BE2C (cell line): ENCODE data around the gene TCF7L2.

Source experiments
- DNase-seq: peaks from one replicate; pipeline ENCODE4 v3.0.0-alpha.2; 2020
- H3K27me3 ChIP-seq: fragments of 250-450 bp; sonication (Bioruptor Pico); 2 replicates; pipeline ENCODE4 v1.5.1; 2020; ENCODE audit warnings: mild to moderate bottlenecking
- H3K36me3 ChIP-seq: fragments of 250-450 bp; sonication (Bioruptor Pico); 2 replicates; pipeline ENCODE4 v1.5.1; 2020; ENCODE audit warnings: mild to moderate bottlenecking
- H3K4me1 ChIP-seq: fragments of 250-450 bp; sonication (Bioruptor Pico); 2 replicates; pipeline ENCODE4 v1.5.1; 2020
- H3K4me3 ChIP-seq: 2 replicates; pipeline ENCODE4 v1.5.1; 2011; ENCODE audit warnings: low read depth, low read length
- H3K9me3 ChIP-seq: fragments of 250-450 bp; sonication (Bioruptor Pico); 2 replicates; pipeline ENCODE4 v1.5.1; 2020
- CTCF ChIP-seq: IDR thresholded peaks from 2 replicates; pipeline ENCODE4 v1.5.1; 2012; ENCODE audit warnings: mild to moderate bottlenecking, low read depth, low read length

TCF7L2 gene

GRCh38 chr10:113028456-113029440 lies 78.7 kb downstream of the TCF7L2 start:
- Histone ChIP-seq H3K27me3 (no peaks in the 10 kb centered on the region), H3K9me3 (no peaks in the 10 kb centered on the region), H3K4me1 (peaks cover 14% of the 10 kb centered on the region), H3K4me3 (no peak overlapping the region), H3K36me3 (no peaks in the 10 kb centered on the region)
- TF ChIP-seq CTCF: no peak
- DNase-seq: no peak

- Histone ChIP-seq H3K9me3 (no peaks in the 10 kb centered on the region), H3K36me3 (no peaks in the 10 kb centered on the region), H3K4me3 (no peak overlapping the region), H3K27me3 (no peaks in the 10 kb centered on the region), H3K4me1 (peaks cover 14% of the 10 kb centered on the region)
- TF ChIP-seq CTCF: no peak
- DNase-seq: no peak
Observed at GRCh38 chr10:113030453-113030852, 80.4 kb downstream of the TCF7L2 start.

DNA sequence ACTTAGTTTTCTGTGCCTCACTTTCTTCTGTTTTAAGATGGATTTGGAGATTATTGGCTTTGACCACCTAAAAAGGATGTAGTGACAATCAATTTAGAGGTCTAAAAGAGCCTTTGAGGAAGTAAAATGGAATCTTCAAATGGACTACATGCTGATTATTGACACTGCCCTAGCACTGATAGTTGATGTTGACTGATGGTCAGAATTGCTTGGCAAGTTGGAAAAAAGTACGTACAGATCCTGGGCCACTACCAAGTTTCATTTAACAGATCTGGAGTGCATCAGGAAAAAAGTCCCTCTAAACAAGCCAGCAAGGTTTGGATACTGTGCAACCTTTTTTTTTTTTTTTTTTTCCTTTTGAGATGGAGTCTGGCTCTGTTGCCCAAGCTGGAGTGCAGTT lies 81.1 kb downstream of the TCF7L2 start:
- no peak for DNase-seq
- no peak for TF ChIP-seq CTCF
- H3K9me3 ChIP-seq: no peaks in the 10 kb centered on the region
- H3K27me3 ChIP-seq: no peaks in the 10 kb centered on the region
- H3K4me1 ChIP-seq: peaks cover 14% of the 10 kb centered on the region
- no peak overlapping the region for H3K4me3 ChIP-seq
- H3K36me3 ChIP-seq: no peaks in the 10 kb centered on the region

DNA sequence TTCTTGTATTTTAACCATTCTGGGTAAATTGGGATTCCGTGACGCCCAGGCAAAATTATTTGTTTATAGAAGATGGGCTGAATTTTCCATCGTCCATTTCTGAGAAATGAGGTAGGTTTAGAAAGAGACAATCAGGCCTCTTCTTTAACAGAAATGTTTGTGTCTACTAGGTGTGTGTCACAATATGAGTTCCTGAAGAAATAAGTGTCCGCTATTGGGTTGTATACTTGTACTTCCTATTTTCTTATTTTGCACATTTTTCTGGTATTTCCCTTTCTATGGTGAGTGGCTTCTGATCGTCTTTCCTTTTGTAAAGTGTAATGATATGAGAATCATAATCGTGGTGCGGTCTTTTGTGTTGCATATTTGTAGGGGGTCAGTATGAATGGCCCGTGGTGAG lies 83.9 kb downstream of the TCF7L2 start:
- Histone ChIP-seq H3K27me3 (no peaks in the 10 kb centered on the region), H3K9me3 (no peaks in the 10 kb centered on the region)

DNA sequence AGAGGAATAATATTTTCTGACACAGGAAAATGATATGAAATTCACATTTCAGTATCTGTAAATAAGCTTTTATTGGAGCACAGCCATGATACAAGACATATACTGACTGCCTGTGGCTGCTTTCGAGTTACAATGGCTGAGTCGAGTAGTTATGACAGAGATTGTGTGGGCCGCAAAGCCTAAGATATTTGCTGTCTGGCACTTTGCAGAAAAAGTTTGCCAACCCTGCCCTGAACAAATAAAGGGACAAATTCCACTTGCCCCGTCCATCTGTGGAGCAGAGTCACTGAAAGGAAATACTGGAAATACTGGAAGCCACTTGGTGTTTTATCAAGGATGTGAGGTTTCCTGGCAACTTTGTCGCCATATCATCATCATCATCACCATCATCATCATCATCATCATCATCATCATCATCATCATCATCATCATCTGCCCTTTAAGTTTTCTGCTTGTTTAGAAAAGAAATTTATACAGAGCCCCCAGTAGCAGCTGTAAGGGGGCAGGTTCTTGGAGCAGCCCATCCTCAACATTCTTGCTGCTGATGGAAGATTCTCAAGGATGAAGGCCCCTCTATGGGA lies 85.8 kb downstream of the TCF7L2 start:
- Histone ChIP-seq H3K9me3 (no peaks in the 10 kb centered on the region), H3K36me3 (no peaks in the 10 kb centered on the region; the same call in 1 of the 2 replicates), H3K27me3 (no peaks in the 10 kb centered on the region), H3K4me1 (no peaks in the 10 kb centered on the region; the same call in 1 of the 2 replicates), H3K4me3 (no peak overlapping the region)
- no peak for DNase-seq
- TF ChIP-seq CTCF: no peak

More for the DNA sequence above, 83.9 kb downstream of the TCF7L2 start:
- no peak for DNase-seq
- Histone ChIP-seq H3K4me3 (no peak overlapping the region), H3K36me3 (no peaks in the 10 kb centered on the region), H3K4me1 (no peaks in the 10 kb centered on the region; the same call in 1 of the 2 replicates)
- no peak for TF ChIP-seq CTCF

- no peaks in the 10 kb centered on the region; the same call in 1 of the 2 replicates for H3K4me1 ChIP-seq
- DNase-seq: no peak
- TF ChIP-seq CTCF: no peak
- H3K9me3 ChIP-seq: no peaks in the 10 kb centered on the region
- H3K27me3 ChIP-seq: no peaks in the 10 kb centered on the region
- no peak overlapping the region for H3K4me3 ChIP-seq
- no peaks in the 10 kb centered on the region; the same call in 1 of the 2 replicates for H3K36me3 ChIP-seq
Observed at GRCh38 chr10:113036619-113037018, 86.6 kb downstream of the TCF7L2 start.
